NB4 (cell line): ENCODE measurements around the gene APRT.

ENCODE experiments used
- DNase-seq: peaks from one replicate; pipeline ENCODE4 v3.0.0; 2010; ENCODE audit warnings: low read depth
- H3K4me3 ChIP-seq: one replicate; pipeline ENCODE4 v1.5.1; 2011; ENCODE audit warnings: mild to moderate bottlenecking, low read depth, low read length, moderate library complexity
- CTCF ChIP-seq: IDR thresholded peaks from one replicate; pipeline ENCODE4 v1.5.1; 2012; ENCODE audit warnings: low read depth, low read length
- MAX ChIP-seq: IDR thresholded peaks from 2 replicates; pipeline ENCODE4 v1.6.1; 2011; ENCODE audit warnings: low read depth, low read length
- MYC ChIP-seq: IDR thresholded peaks from 2 replicates; pipeline ENCODE4 v1.6.1; 2011; ENCODE audit warnings: low read depth, low read length
- POLR2A ChIP-seq: IDR thresholded peaks from 2 replicates; pipeline ENCODE4 v1.6.1; 2011; ENCODE audit warnings: mild to moderate bottlenecking; ENCODE audit not compliant: insufficient read length; ENCODE audit errors: extremely low read depth

APRT gene

GRCh38 chr16:88811769-88812512 lies at the start of gene APRT:
Gene APRT (minus strand): TSS chr16:88811928. CDS start chr16:88811899, 29 bp downstream.
- peak; percentile 96 for DNase-seq
- H3K4me3 ChIP-seq, result peak within 1 kb of the TSS; percentile 86
- peak; percentile 87 for TF ChIP-seq POLR2A
- peak; percentile 90 for TF ChIP-seq MAX
- TF ChIP-seq CTCF, result peak; percentile 31
- peak; percentile 95 for TF ChIP-seq MYC

GRCh38 chr16:88861359-88861758 lies 49.6 kb upstream of the APRT start:
- no peak overlapping the region for H3K4me3 ChIP-seq
- TF ChIP-seq CTCF (no peak), MYC (no peak), MAX (no peak), POLR2A (no peak)
- no peak for DNase-seq

GRCh38 chr16:88859381-88860091 lies 47.8 kb upstream of the APRT start:
- TF ChIP-seq MYC (no peak), POLR2A (no peak), CTCF (no peak), MAX (no peak)
- no peak overlapping the region for H3K4me3 ChIP-seq
- DNase-seq, result no peak

GRCh38 chr16:88857728-88858339 lies 46.1 kb upstream of the APRT start:
- peak overlapping the region; percentile 85 for H3K4me3 ChIP-seq
- peak; percentile 93 for DNase-seq
- TF ChIP-seq MYC, result peak; percentile 53
- TF ChIP-seq MAX, result peak; percentile 73
- TF ChIP-seq CTCF, result peak; percentile 92
- no peak for TF ChIP-seq POLR2A

GRCh38 chr16:88856828-88857727 lies 45.4 kb upstream of the APRT start, which contains the start of the genes GALNS and TRAPPC2L:
Gene GALNS (minus strand): TSS chr16:88856947. CDS start chr16:88856877, 70 bp downstream.
Gene TRAPPC2L (plus strand): TSS chr16:88857127. CDS start chr16:88857151, 24 bp downstream.
- peak within 1 kb of the TSS; percentile 85 for H3K4me3 ChIP-seq
- peak; percentile 95 for DNase-seq
- TF ChIP-seq MAX (peak; percentile 97), MYC (peak; percentile 68; the same call in 1 of the 2 replicates), POLR2A (peak; percentile 75), CTCF (no peak)
